Raji (cell line): ENCODE measurements around the gene B4GALNT1.

Experiments used
- POLR2A ChIP-seq: IDR thresholded peaks from 2 replicates; pipeline ENCODE4 v1.6.1; 2011; ENCODE audit warnings: low read depth, low read length, control low read depth; ENCODE audit not compliant: insufficient read depth

Gene B4GALNT1

DNA sequence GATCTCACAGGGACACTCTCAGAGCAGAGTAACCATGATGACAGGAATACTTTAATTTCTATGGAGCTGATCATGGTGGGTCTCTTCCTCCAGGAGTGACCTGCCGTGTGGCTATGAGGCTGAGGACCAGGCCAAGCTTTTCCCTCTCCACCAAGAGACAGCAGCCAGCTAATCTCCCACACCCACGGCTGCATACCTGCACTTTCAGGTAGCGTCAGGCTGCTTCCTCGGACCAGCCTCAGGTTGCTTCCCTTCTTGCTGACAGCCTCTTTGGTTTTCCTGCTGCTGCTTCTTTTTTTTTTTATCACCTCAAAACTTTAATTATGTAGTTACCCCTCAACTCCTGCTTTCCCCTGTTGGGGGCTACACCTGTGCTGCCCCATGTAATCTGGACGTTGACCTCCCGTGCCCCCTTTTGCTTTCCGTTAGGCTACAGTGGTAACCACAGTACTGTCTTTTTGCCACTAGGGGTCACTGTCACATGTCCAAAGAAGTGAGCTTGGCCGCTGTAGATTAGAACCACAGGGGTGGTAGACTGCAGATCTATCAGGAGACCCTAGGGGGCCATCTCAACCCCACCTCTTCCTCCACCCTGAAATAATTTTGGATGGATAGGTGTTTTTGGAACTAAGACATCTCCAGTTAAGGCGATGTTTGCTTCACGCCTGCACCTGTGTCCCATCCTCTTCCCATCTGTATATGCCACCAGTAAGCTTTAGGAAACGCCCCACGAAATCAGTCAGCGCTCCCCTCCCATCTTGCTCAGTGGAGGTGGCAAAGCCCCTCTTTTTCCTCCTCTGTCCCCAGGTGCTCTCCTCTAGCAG is 49.8 kb downstream of the B4GALNT1 start:
- no peak for TF ChIP-seq POLR2A

DNA sequence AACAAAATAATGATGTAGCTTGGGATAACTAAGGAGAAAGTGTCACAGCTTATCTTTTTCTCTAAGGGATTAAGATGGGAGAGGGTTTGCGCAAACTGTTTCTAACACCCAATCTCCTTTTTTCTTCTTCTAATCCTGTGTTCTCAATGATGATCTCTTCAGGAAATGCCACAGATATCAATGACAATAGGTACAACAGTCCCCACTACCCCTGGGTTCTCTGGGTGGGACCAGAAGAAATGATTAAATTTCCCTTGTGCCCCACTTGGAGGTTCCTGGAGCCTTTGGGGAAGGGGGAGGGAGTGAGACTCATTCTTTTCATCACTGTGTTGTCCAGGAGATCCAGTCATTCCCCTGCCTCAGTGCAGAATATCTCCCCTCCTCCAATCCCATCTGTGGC is 50.6 kb downstream of the B4GALNT1 start:
- no peak for TF ChIP-seq POLR2A

GRCh38 chr12:57581802-57582201 is 51.2 kb downstream of the B4GALNT1 start:
- no peak for TF ChIP-seq POLR2A

DNA sequence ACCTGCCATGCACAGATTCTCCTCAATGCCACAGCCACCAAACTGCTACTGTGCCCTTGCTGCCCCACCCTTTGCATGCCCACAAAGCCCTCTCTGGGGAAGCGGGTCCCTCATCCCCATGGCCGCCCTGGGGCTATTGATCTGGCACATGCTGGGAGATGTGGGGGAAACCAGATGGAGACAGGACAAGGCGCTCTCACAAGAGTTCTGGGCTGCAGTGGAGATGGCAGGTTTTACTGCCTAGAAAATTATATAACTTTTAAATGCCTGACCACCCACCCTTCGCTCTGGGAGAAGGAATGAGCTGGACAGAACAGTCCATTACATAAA is 52.6 kb downstream of the B4GALNT1 start:
- no peak for TF ChIP-seq POLR2A

DNA sequence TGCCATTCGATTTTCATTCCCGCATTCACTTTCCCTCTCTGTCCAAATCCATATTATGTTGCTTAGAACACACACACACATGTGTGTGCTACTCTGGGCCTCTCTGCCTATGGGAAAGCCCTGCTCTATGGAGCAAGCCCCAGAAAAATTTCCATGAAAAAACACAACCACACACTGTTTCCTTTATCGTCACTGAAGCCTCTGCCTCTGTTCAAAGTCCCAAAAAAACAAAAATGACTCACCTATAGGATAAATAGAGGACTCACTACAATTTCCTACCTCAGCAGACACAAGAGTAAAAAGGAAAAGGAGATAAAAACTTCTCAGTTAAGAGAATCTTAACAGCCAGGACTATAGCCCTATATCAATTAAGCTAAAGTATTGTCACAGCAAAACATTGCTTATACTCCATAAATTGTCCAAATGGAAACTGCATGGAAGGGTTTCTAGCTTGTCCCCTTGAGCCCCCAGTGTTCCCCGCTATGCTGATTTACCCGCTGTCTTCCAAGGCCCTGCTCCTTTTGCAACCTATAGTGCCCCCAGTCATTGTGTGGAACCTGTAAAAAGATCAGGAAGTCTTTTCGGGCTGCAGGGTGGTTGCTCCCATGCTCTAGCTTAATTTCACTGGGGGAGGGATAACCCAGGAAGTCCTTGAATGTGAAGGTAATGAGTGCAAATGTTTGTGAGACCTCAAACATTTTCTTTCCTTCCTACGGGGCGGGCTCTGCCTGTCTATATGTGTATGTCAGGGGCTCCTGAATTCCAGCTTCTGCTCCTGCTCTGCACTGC is 53.1 kb downstream of the B4GALNT1 start:
- TF ChIP-seq POLR2A, result no peak

DNA sequence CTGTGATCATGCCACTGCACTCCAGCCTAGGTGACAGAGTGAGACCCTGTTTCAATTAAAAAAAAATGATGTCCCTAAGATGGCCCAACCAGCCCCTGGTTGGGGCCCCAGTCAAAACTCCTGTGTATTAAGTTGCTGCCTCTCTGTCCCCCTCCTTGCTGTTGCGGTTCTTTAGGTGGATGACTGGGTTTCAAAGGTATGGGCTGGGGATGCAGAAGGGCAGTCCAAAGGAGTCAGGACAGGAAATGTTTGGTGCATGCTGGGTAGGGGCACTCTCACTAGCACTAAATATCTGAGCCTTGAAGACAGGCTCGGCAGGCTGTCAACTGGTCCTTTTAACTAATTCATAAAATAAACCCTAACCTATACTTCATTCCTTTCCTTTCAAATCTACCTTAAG is 54.0 kb downstream of the B4GALNT1 start:
- no peak for TF ChIP-seq POLR2A

DNA sequence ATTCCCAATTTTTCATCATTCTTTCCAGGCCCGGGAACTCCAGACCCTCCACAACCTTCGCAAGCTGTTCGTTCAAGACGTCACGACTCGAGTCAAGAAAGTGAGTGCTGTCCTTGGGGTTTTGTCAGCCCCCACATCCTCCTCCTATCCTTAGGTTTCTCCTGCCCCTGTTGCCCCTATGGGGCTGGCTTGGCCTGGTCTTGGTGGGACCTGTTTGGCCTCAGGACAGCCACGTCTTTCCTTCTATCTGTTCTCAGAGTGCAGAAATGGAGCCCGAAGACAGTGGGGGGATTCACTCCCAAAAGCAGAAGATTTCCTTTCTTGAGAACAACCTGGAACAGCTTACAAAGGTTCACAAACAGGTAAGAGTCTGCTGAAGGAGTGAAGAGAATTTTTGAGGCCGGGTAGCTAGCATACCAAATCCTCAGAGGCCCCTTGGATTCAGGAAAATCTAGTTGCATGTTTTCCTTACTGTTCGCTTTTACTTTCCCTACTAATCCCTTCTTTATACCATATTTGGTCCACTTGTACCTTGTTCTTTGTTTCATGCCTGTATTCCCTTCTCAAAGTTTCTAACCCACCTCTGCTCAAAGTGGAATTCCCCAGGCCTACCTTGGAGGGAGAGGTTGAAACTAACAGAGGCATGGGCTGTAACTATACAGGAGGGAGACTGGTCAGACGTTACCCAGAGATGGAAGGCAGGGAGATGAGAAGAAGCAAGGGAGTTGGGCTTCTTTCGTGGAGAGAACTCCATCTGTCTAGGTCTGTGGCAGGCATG is 54.8 kb downstream of the B4GALNT1 start:
- TF ChIP-seq POLR2A, result no peak

- no peak for TF ChIP-seq POLR2A
Observed at GRCh38 chr12:57576613-57577160, 56.3 kb downstream of the B4GALNT1 start.
